Neural crest cell (in vitro differentiated cells): ENCODE data around the gene NISCH. TPM values are rescaled to one million over a fixed set of nuclear protein-coding genes. Genes with fewer than 3 reads are reported as not detected.

Source experiments
- DNase-seq: peaks from one replicate; pipeline ENCODE4 v3.0.0; 2021; ENCODE audit warnings: low read depth, mixed read lengths, low spot score
- H3K27ac Mint-ChIP-seq: one replicate; pipeline ENCODE4 v1.8.0; 2021; ENCODE audit warnings: mild to moderate bottlenecking, mixed read lengths; ENCODE audit not compliant: unreplicated experiment
- H3K27me3 Mint-ChIP-seq: 2 replicates; pipeline ENCODE4 v1.8.0; 2021; ENCODE audit warnings: low read depth, mild to moderate bottlenecking, mixed read lengths
- H3K36me3 Mint-ChIP-seq: 2 replicates; pipeline ENCODE4 v1.8.0; 2021; ENCODE audit warnings: low read depth, mild to moderate bottlenecking, mixed read lengths
- H3K4me1 Mint-ChIP-seq: 2 replicates; pipeline ENCODE4 v1.8.0; 2021; ENCODE audit warnings: mixed read lengths
- H3K4me3 Mint-ChIP-seq: one replicate; pipeline ENCODE4 v1.8.0; 2021; ENCODE audit warnings: mild to moderate bottlenecking, mixed read lengths
- H3K9me3 Mint-ChIP-seq: 2 replicates; pipeline ENCODE4 v1.8.0; 2021; ENCODE audit warnings: mixed read lengths
- CTCF ChIP-seq: fragments of 200-600 bp; sonication (generic); conservative IDR thresholded peaks from 2 replicates; pipeline ENCODE4 v1.5.0; 2021; ENCODE audit warnings: antibody characterized with exemption, mild to moderate bottlenecking
- total RNA-seq: library from RNA; stranded (reverse); gene quantifications from 2 replicates; pipeline ENCODE4 v1.2.1, GENCODE V29; 2021

Gene NISCH
- total RNA-seq, 1 donor from 2014 or later, result 161 TPM

- Mint-ChIP-seq H3K4me3 (no peak overlapping the region), H3K36me3 (no peaks in the 10 kb centered on the region), H3K4me1 (peaks cover 12% of the 10 kb centered on the region), H3K27ac (no peak overlapping the region), H3K27me3 (no peaks in the 10 kb centered on the region), H3K9me3 (no peaks in the 10 kb centered on the region)
- TF ChIP-seq CTCF, result no peak
- no peak for DNase-seq
Observed at GRCh38 chr3:52443268-52443610, 12.2 kb upstream of the NISCH start.

GRCh38 chr3:52443791-52444687, 11.4 kb upstream of the NISCH start:
- H3K27me3 Mint-ChIP-seq, result no peaks in the 10 kb centered on the region
- no peak overlapping the region for H3K27ac Mint-ChIP-seq
- peaks cover 12% of the 10 kb centered on the region for H3K4me1 Mint-ChIP-seq
- no peak overlapping the region for H3K4me3 Mint-ChIP-seq
- no peaks in the 10 kb centered on the region for H3K36me3 Mint-ChIP-seq
- TF ChIP-seq CTCF, result no peak
- no peak for DNase-seq
- no peaks in the 10 kb centered on the region for H3K9me3 Mint-ChIP-seq

GRCh38 chr3:52444860-52445793, 10.3 kb upstream of the NISCH start, which contains the start of gene SEMA3G:
Gene SEMA3G, minus strand, starts transcription at chr3:52445103. Its CDS starts 76 bp downstream, at chr3:52445027.
- Mint-ChIP-seq H3K27me3 (no peaks in the 10 kb centered on the region), H3K4me3 (no peak within 1 kb of the TSS), H3K36me3 (no peaks in the 10 kb centered on the region), H3K4me1 (peaks cover 12% of the 10 kb centered on the region), H3K9me3 (no peaks in the 10 kb centered on the region), H3K27ac (no peak within 1 kb of the TSS)
- TF ChIP-seq CTCF, result peak; percentile 60
- DNase-seq, result peak; percentile 67

GRCh38 chr3:52446042-52446441, 9.4 kb upstream of the NISCH start:
- Mint-ChIP-seq H3K36me3 (no peaks in the 10 kb centered on the region), H3K27ac (no peak overlapping the region), H3K4me3 (no peak overlapping the region), H3K9me3 (no peaks in the 10 kb centered on the region), H3K27me3 (no peaks in the 10 kb centered on the region), H3K4me1 (peaks cover 12% of the 10 kb centered on the region)
- no peak for TF ChIP-seq CTCF
- no peak for DNase-seq

- peak overlapping the region; percentile 50 for H3K4me3 Mint-ChIP-seq
- no peak overlapping the region for H3K27ac Mint-ChIP-seq
- DNase-seq, result peak; percentile 86
Observed at GRCh38 chr3:52446631-52447511, 8.5 kb upstream of the NISCH start.

More at GRCh38 chr3:52446631-52447511, 8.5 kb upstream of the NISCH start:
- Mint-ChIP-seq H3K4me1 (peaks cover 19% of the 10 kb centered on the region), H3K9me3 (no peaks in the 10 kb centered on the region), H3K27me3 (no peaks in the 10 kb centered on the region), H3K36me3 (no peaks in the 10 kb centered on the region)
- peak; percentile 97 for TF ChIP-seq CTCF
